Stimulated activated CD4-positive, alpha-beta T cell treated with anti-CD3 and anti-CD28 coated beads, Interleukin-2, amount 100 ng/mL, for 24 hours (primary cell): Measurements from ENCODE around the gene TMEM52B.
"Not testable (repeated sequence)": the region's sequence is repeated elsewhere in the genome, so short reads cannot be mapped to it uniquely, and the experiment has no call there.

Experiments
- DNase-seq, 2 donors: peaks; one replicate each; pipeline ENCODE4 v3.0.0-alpha.2; 2020

TMEM52B gene

GRCh38 chr12:10171973-10172728 is 6.7 kb upstream of the TMEM52B start, which contains the start of gene OLR1:
OLR1 (minus strand) TSS chr12:10172132; CDS start chr12:10172077, 55 bp downstream.
- no peak for DNase-seq

DNA sequence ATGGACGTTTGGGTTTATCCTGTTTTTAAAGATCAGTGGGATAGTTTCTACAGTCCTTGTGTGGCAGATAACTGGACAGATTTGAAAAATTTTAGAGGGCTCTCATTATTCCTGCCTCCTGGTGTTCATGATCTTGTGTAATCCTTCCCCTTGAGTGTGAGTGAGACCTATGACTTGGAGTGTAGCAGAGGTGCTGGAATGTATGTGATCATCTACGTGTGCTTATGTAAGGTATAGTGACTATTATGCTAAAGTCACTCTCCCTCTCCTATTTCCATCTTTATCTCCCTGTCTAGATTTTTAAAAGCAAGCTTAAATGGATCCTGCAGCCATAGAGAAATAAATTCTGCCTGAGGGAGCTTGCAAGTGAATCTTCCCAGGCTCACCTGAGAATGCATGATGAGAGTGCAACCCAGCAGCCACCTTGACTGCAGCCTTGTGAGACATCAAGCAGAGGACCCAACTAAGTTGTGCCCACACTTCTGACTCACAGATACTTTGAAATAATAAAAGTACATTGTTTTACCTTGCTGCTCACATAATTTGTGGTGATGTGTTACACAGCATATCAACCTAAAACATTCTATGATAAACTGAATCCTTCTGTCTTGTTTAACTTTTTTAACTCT is 3.7 kb upstream of the TMEM52B start:
- no peak for DNase-seq

DNA sequence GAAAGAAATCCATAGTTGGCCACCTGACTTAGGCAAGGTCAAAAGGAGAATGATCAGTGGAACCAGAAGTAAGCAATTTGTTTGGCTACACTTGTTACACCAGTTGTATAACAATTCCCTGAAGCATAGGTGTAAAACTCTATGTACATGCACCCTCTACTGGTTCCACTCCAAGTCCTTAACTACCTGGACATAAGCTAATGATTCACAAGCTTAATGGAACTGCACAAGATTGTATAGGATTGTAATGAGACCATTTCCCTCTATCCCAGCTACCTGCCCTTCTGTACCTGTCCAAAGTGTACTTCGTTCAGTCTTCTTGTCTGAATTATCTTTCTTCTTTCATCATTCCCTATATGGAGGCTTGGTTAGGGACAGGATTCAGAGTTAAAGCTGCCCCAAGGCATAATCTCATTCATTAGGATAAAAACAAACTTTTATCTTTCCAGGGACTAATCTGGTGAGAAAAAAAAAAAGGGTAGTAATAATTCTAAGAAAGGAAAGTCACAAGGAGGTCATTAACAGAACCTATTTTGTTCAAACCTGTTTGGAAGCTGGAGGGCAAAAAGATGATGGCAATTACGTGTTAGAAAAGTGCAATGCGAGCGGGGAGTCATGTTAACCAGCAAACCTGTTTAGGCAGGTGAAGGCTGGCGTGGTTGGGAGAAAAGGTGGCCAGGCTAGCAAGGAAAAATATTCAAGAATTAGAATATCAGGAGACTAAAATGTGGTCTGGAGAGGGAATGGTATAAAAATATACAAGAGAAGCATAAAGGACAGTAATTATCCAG is 2.8 kb upstream of the TMEM52B start:
- no peak for DNase-seq

DNA sequence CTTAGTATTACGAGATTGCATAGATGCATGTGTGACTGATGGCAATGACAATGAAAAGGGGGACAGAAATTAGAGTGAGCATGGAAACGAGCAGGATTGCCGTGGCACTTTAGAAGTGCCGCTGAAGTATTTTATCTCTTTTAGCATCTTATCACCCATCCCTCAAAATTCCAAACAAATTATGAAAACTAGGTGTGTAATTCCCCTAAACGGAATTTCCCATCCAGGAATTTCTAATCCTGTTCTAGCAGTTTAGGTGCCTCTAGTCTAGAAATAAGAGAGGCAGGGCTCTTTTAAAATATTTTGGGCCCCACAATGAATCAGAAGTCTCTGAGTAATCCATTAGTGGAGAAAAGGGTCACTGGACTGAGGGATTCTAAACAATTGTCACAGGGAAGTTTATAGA is 947 bp downstream of the TMEM52B start:
- no peak for DNase-seq

- DNase-seq: no peak
Measured at GRCh38 chr12:10182354-10183049, 3.7 kb downstream of the TMEM52B start.

DNA sequence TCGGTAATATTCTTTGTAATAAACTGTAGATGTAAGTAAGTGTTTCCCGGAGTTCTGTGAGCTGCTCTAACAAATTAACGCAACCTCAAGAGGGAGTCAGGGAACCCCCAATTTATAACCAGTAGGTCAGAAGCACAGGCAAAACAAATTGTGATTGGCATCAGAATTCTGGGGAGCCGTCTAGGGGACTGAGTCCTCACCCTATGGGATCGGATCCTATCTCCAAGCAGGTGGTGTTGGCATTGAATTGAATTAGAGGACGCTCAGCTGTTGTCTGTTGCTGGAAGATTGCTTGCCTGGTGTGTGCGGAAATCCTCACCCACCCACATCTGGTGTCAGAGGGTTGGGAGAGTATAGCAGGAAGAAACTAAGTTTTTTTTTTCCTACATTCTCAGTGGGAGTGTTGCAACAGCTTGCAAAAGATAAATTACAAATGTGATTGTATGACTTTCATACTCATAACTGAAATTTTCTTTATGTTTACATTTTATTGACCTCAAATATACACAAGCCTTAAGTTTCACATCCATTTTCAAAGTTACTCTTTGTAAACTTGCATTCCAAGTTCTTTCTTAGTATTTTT is 5.5 kb downstream of the TMEM52B start:
- DNase-seq: no peak

DNA sequence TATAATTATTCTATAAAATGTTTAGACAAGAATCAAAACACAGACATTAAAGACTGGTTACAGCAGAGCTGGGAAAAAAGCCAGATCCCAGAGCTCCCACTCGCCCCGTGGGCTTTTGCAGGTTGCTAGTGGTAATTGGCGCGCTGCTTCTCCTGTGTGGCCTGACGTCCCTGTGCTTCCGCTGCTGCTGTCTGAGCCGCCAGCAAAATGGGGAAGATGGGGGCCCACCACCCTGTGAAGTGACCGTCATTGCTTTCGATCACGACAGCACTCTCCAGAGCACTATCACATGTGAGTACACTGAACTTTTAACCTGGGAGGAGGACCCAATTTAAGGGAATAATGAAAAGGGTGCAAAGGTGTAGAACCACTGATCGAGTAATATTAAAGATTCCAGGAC is 7.5 kb downstream of the TMEM52B start:
- DNase-seq: no peak

- not testable (repeated sequence) for DNase-seq
Measured at GRCh38 chr12:10186958-10187357, 8.1 kb downstream of the TMEM52B start.

DNA sequence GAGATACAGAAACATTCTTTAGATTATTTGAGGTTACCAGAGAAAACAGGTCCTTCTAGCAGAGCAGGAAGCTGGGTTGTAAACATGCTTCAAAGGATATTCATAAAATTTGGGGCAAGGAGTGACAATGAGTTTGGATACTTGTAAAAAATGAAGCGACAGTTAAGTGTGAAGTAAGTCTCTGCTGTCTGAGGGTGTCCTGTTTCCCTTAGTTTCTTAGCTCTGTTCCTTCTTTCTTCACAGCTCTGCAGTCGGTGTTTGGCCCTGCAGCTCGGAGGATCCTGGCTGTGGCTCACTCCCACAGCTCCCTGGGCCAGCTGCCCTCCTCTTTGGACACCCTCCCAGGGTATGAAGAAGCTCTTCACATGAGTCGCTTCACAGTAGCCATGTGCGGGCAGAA is 10.8 kb downstream of the TMEM52B start:
- no peak for DNase-seq

DNA sequence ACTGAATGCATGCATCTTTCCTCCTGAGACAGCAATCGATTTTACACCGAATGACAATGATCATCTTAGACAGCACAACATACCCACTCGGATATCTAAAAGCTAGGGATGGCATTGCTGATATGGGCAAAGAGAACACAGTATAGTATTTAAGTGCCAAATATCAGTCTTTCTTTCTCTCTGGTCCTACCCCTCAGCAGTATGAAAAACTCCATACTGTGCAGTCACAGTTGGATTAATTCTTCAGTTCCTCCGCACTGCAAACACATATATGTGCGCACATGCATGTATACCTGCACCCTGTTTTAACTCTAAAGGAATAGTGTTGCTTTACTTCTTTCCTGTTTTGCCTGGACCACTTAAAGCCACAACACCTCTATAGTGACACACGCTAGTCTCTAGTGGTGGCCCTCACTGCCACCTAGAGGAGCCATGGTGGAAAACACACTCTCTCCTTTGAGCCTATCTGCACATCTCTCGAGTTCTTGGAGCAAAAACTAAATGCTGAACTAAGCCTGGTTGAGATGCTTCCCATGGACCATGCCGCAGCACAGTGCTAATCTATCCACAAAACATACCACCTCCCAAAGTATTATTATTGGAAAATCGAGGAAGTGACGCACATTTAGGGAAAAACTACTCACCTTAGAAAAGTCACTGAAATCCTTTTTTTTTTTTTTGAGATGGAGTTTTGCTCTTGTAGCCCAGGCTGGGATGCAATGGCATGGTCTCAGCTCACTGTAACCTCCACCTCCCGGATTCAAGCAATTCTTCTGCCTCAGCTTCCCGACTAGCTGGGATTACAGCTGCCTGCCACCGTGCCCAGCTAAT is 11.9 kb downstream of the TMEM52B start:
- peak; percentile 42 to 57 for DNase-seq

- no peak for DNase-seq
Measured at GRCh38 chr12:10191865-10192264, 13.0 kb downstream of the TMEM52B start.

DNA sequence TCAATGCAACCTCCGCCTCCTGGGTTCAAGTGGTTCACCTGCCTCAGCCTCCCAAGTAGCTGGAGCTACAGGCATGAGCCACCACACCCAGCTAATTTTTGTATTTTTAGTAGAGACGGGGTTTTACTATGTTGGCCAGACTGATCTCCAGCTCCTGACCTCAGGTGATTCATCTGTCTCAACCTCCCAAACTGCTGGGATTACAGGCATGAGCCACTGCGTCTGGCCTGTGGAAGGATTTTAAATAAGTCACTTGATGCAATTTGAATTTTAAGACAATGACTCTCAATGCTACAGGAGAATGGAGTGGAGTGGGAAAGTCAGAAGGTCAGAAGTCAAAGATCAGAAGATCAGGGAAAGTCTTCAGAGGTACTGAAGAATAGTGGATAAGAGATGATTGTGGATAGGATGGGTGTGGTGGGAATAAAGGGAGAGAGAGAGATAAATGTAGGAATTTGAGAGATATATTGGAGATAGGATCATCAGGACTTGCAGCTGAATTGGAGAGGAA is 15.4 kb downstream of the TMEM52B start:
- DNase-seq: no peak

- no peak for DNase-seq
Measured at GRCh38 chr12:10196210-10196609, 17.4 kb downstream of the TMEM52B start.

- no peak for DNase-seq
Measured at GRCh38 chr12:10197879-10198278, 19.0 kb downstream of the TMEM52B start.

DNA sequence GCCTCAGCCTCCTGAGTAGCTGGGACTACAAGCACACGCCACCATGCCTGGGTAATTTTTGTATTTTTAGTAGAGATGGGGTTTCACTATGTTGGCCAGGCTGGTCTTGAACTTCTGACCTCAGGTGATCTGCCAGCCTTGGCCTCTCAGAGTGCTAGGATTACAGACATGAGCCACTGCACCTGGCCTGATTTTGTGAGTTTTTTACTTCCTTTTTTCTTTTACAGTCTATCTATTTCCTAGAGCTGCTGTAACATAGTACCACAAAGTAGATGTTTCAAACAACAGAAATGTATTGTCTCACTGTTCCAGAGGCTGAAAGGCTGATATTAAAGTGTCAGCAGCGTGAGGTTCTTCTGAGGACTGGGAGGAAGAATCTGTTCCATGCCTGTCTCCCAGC is 25.7 kb downstream of the TMEM52B start:
- DNase-seq: not testable (repeated sequence)

DNA sequence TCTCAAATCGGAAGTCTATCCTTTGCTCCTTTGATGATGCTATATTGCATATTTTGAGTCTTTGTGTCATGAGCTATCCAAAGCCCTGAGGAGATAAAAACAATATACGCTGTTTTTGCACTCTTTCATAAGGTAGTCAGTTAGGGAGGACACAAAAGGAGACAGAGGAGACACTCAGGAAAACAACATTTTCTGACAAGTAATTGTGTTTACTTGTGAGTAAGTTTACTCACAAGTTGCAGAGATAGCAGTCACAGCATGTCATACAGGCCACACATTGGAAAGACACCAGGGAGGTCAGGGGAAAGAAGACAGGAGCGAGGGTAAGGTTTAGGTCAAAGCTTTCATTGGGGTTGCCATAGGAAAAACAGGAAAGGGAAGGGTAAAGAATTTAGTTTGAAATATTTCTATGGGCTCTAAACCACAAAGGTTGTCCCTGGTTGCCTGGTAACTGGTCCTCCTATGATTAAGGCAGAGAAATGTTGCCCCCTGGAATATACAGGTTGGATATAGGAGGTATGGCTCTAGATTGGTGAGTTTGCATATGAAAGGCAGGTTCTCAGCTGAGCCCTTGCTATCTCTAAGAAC is 26.5 kb downstream of the TMEM52B start:
- DNase-seq: no peak

- no peak for DNase-seq
Measured at GRCh38 chr12:10207136-10207535, 28.3 kb downstream of the TMEM52B start.

DNA sequence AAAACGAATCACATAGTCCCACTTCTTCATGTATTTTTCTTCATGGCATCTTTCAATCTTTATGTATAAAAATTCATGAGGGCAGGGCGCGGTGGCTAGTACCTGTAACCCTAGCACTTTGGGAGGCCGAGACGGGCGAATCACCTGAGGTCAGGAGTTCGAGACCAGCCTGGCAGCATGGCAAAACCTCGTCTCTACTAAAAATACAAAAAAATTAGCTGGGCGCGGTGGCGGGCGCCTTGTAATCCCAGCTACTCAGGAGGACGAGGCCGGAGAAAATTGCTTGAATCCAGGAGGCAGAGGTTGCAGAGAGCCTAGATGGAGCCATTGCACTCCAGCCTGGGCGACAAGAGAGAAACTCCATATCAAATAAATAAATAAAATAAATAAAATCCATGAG is 31.4 kb downstream of the TMEM52B start:
- no peak for DNase-seq

DNA sequence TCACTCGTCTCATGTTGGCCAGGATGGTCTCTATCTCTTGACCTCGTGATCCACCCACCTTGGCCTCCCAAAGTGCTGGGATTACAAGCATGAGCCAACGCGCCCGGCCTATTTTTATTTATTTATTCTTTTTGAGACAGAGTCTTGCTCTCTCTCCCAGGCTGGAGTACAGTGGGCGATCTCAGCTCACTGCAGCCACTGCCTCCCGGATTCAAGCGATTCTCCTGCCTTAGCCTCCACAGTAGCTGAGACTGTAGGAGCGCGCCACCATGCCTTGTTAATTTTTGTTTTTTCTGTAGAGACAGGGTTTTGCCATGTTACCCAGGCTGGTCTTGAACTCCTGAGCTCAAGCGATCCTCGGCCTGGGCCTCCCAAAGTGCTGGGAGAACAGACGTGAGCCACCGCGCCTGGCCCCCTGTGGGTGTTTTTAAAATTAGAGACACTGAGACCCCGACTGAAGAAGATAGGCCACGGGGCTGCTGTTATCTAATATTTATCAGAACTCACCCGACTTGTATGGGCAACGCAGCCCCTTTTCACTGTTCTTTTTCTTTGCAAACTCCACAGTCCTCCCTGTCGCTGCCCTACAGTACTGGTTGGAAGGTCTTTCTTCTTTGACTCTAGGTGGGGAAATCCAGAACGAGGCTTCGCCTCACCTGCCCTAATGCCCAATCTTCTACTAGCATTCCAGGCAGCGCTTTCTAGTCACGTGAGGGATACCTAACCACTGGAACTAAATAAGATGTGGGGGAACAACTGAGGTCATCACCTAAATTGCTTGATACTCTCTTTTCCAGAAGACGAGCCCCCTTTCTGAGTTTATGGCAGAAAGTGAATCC is 32.5 kb downstream of the TMEM52B start:
- DNase-seq: no peak
